NCI-H2171 (cell line): ENCODE data around the gene MON2.
A peak's percentile ranks its signal among the peaks of the same experiment; 100 is the strongest.
"Not testable (repeated sequence)": the region's sequence is repeated elsewhere in the genome, so short reads cannot be mapped to it uniquely, and the experiment has no call there.

ENCODE experiments used
- DNase-seq: peaks from one replicate; lab custom pipeline; 2025; lab: John Stamatoyannopoulos, UW

MON2 gene

GRCh38 chr12:62471734-62472133 lies 5.1 kb downstream of the MON2 start:
- DNase-seq, result no peak

- DNase-seq, result no peak
Observed at GRCh38 chr12:62472472-62472871, 5.8 kb downstream of the MON2 start.

GRCh38 chr12:62481843-62482540 lies 15.4 kb downstream of the MON2 start:
- no peak for DNase-seq

- DNase-seq, result no peak
Observed at GRCh38 chr12:62482769-62483168, 16.1 kb downstream of the MON2 start.

- no peak for DNase-seq
Observed at GRCh38 chr12:62484233-62484632, 17.6 kb downstream of the MON2 start.

- DNase-seq, result no peak
Observed at GRCh38 chr12:62505786-62506185, 39.2 kb downstream of the MON2 start.

GRCh38 chr12:62512901-62513300 lies 46.3 kb downstream of the MON2 start:
- DNase-seq, result no peak

GRCh38 chr12:62514080-62514479 lies 47.5 kb downstream of the MON2 start:
- not testable (repeated sequence) for DNase-seq

- no peak for DNase-seq
Observed at GRCh38 chr12:62516927-62517326, 50.3 kb downstream of the MON2 start.

- no peak for DNase-seq
Observed at GRCh38 chr12:62517887-62518286, 51.3 kb downstream of the MON2 start.

GRCh38 chr12:62519043-62519442 lies 52.4 kb downstream of the MON2 start:
- DNase-seq, result peak; percentile 8

GRCh38 chr12:62520361-62520760 lies 53.7 kb downstream of the MON2 start:
- no peak for DNase-seq

GRCh38 chr12:62522984-62523383 lies 56.4 kb downstream of the MON2 start:
- no peak for DNase-seq

- DNase-seq, result no peak
Observed at GRCh38 chr12:62523619-62524018, 57.0 kb downstream of the MON2 start.

GRCh38 chr12:62525271-62525670 lies 58.6 kb downstream of the MON2 start:
- DNase-seq, result no peak

- DNase-seq, result no peak
Observed at GRCh38 chr12:62530596-62530995, 64.0 kb downstream of the MON2 start.

- no peak for DNase-seq
Observed at GRCh38 chr12:62532333-62532732, 65.7 kb downstream of the MON2 start.

- DNase-seq, result no peak
Observed at GRCh38 chr12:62533087-62533754, 66.6 kb downstream of the MON2 start.

- DNase-seq, result no peak
Observed at GRCh38 chr12:62533755-62534107, 67.1 kb downstream of the MON2 start.

GRCh38 chr12:62536546-62536945 lies 69.9 kb downstream of the MON2 start:
- DNase-seq, result no peak

GRCh38 chr12:62537551-62537950 lies 70.9 kb downstream of the MON2 start:
- DNase-seq, result no peak

GRCh38 chr12:62540354-62540753 lies 73.7 kb downstream of the MON2 start:
- no peak for DNase-seq

GRCh38 chr12:62542814-62543213 lies 76.2 kb downstream of the MON2 start:
- no peak for DNase-seq

- no peak for DNase-seq
Observed at GRCh38 chr12:62543324-62543723, 76.7 kb downstream of the MON2 start.
